ENCODE measurements around the gene PIEZO1. TPM values are rescaled to one million over a fixed set of nuclear protein-coding genes. Genes with fewer than 3 reads are reported as not detected.

The PIEZO1 gene
- total RNA-seq, 6 experiments from 2014 or later, result 48.9 to 91.9 (median 64.4) TPM

- 96% methylated on average over 8 of the region's 25 CpGs for WGBS (ENCODE audit: insufficient coverage, low coverage, low lambda C conversion rate, missing lambda C conversion rate)
- no peak for DNase-seq
- TF ChIP-seq CTCF (IDR thresholded peaks at IDR 0.05) (no peak), POLR2A (IDR thresholded peaks at IDR 0.05) (no peak)
- no peak for ATAC-seq
- Histone ChIP-seq H3K9me3 (no peaks in the 10 kb centered on the region), H3K4me3 (no peak overlapping the region), H3K27ac (no peak overlapping the region), H3K27me3 (no peaks in the 10 kb centered on the region), H3K4me1 (peaks cover 0 to 4% (median 0%) of the 10 kb centered on the region in 4 donors), H3K36me3 (peaks cover 0 to 9% (median 1%) of the 10 kb centered on the region in 4 donors)
- intact Hi-C loops (cut with DNase I), result no loop called here
These were observed 86.4 kb downstream of the PIEZO1 start for GRCh38 chr16:88698646-88699045.

DNA sequence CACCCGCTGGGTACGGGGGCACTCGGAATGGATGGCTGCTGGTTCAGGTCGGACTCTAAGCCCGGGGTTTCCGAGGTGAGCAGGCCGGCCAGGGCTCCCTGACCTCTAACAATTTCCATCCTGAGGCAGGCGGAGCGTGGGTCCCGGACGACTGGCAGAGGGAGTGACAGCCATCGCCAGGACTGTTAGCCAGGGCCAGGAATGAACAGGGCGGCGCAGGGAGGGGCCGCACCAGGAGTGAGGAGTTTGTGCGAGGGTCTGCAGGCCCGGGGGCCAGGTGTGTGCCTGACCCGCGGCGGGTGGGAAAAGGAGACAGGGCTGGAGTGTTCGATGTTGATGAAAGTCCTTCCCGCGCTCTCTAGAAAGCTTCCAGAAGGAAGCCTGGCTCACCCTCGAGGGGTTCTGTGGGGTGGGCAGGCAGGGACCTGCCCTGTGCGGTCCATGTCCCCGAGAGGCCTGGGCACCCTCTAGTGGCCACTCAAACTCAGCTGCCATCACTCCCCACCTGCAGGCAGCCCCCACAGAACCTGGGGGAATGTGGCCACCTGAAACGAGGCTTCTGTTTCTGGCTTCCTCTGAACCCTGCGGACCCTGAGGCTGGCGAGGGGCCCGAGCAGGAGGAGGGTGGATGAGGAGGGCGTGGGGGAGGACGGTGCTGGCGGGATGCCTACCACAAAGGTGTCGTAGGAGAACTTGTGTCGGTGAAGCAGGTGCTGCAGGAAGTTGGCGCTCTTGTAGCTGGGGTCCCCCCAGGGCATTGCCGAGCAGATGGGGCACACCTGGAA lies 87.0 kb downstream of the PIEZO1 start:
- WGBS (ENCODE audit: insufficient coverage, low coverage, low lambda C conversion rate, missing lambda C conversion rate), result 77% methylated on average over 9 of the region's 37 CpGs
- no peak overlapping the region for H3K4me3 ChIP-seq
- no peak overlapping the region for H3K27ac ChIP-seq
- intact Hi-C loops (cut with DNase I), result no loop called here
- ATAC-seq (peak in 2 of 4 donors; percentile 5 to 7), DNase-seq (no peak)
- peaks cover 0 to 9% (median 1%) of the 10 kb centered on the region in 4 donors for H3K36me3 ChIP-seq
- H3K27me3 ChIP-seq, result no peaks in the 10 kb centered on the region
- H3K9me3 ChIP-seq, result no peaks in the 10 kb centered on the region
- no peak for TF ChIP-seq POLR2A (IDR thresholded peaks at IDR 0.05)
- TF ChIP-seq CTCF (IDR thresholded peaks at IDR 0.05), result peak; percentile 28 to 38 (median 36)
- peaks cover 0 to 4% (median 0%) of the 10 kb centered on the region in 4 donors for H3K4me1 ChIP-seq

DNA sequence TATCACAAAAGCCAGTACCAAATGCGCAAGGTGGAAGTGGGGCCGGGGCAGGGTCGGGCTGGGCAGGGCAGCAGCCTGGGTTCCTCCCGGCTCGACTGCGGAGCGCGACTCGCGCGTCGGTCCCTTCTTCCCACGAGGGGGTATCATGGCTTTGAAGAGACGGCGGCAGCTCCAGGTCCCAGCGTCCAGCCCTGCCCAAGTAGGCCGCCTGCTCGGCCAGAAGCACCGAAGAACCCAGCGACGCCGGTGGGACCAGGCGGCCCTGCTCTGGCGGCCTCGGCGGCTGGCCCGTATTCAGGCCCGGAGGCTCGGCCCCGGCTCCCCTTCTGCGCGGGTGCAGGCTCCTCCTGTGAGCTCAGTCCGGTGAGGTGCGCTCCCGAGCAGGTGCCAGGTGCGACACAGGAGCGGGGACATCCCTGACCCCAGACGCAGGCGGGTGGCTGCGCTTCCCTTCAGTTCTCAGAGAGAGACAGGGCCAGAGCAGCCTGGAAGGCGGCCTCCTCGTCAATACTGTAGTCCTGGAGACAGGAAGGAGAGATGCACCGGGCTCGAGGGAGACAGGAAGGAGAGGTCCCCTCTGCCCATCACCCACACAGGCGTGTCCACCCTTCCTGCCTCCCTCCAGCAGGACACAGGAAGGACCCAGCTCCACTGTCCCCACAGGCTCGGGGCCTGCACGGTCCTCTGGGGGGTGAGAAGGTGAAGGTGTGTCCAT lies 87.7 kb downstream of the PIEZO1 start:
- intact Hi-C loops (cut with DNase I), result no loop called here
- Histone ChIP-seq H3K4me1 (peaks cover 0 to 4% (median 0%) of the 10 kb centered on the region in 4 donors), H3K36me3 (peaks cover 0 to 9% (median 1%) of the 10 kb centered on the region in 4 donors), H3K9me3 (no peaks in the 10 kb centered on the region), H3K27ac (no peak overlapping the region), H3K4me3 (no peak overlapping the region), H3K27me3 (no peaks in the 10 kb centered on the region)
- peak in 2 of 4 donors; percentile 5 to 7 for ATAC-seq
- DNase-seq, result no peak
- WGBS (ENCODE audit: insufficient coverage, low coverage, low lambda C conversion rate, missing lambda C conversion rate), result 43% methylated on average over 3 of the region's 47 CpGs
- TF ChIP-seq POLR2A (IDR thresholded peaks at IDR 0.05) (no peak), CTCF (IDR thresholded peaks at IDR 0.05) (no peak)

DNA sequence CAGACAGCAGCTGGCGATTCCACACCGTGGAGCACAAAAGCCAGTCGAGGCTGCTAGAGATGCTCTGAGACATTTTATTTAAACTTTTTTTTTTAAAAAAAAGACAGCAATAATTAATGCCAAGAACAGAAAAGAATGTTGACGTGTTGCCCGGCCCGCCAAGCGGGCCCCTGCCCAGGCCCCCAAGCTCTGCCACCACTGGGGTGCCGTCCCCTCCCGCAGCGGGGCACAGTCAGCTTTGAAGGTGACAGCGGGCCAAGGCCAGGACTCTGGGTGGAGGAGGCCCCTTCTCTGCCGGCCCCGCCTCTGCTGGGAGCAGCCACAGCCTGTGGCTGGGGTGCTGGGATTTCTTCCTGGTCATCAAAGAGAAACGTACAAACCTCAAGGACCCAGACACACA lies 88.6 kb downstream of the PIEZO1 start:
- H3K27me3 ChIP-seq, result no peaks in the 10 kb centered on the region
- no peaks in the 10 kb centered on the region for H3K9me3 ChIP-seq
- intact Hi-C loops (cut with DNase I), result no loop called here
- peaks cover 0 to 4% (median 0%) of the 10 kb centered on the region in 4 donors for H3K4me1 ChIP-seq
- H3K36me3 ChIP-seq, result peaks cover 0 to 9% (median 1%) of the 10 kb centered on the region in 4 donors
- WGBS (ENCODE audit: insufficient coverage, low coverage, low lambda C conversion rate, missing lambda C conversion rate), result 93% methylated on average over 6 of the region's 14 CpGs
- ATAC-seq, result no peak
- TF ChIP-seq CTCF (IDR thresholded peaks at IDR 0.05) (no peak), POLR2A (IDR thresholded peaks at IDR 0.05) (no peak)
- no peak overlapping the region for H3K27ac ChIP-seq
- no peak for DNase-seq
- H3K4me3 ChIP-seq, result no peak overlapping the region

All from right lobe of liver (tissue), 6 donors.